ENCODE measurements around the gene CHMP1A. TPM values are rescaled to one million over a fixed set of nuclear protein-coding genes. Genes with fewer than 3 reads are reported as not detected.

CHMP1A gene
- total and polyA plus RNA-seq, 2 of the 8 experiments (the other 6 are each of a cell fraction or from before 2014, with no cell fraction given): 64.4 to 75.8 TPM

GRCh38 chr16:89693931-89694783 lies 36.6 kb upstream of the CHMP1A start (continued):
- TF ChIP-seq KDM4A (IDR thresholded peaks at IDR 0.05; ENCODE audit: low read depth, low read length, severe bottlenecking): no peak
- no peak for TF ChIP-seq EP300 (IDR thresholded peaks at IDR 0.05; ENCODE audit: borderline replicate concordance in 1 of 2, low read depth in 2 of 2, low read length in 2 of 2)
- no peak for TF ChIP-seq RFX5 (IDR thresholded peaks at IDR 0.05; ENCODE audit: borderline replicate concordance, low read depth, low read length)

All from H1 (cell line).